Lower leg skin (tissue), 3 donors: ENCODE results near the gene F13B.

ENCODE experiments used
- CTCF ChIP-seq, 3 donors: fragments of 450-650 bp; IDR thresholded peaks; one replicate each; pipeline ENCODE4 v1.5.1; 2016; ENCODE audit warnings: antibody characterized with exemption in 3 of 3, mild to moderate bottlenecking in 3 of 3, moderate library complexity in 2 of 3
- POLR2A ChIP-seq, 2 donors: fragments of 450-650 bp; IDR thresholded peaks; one replicate each; pipeline ENCODE4 v1.6.1; 2016 to 2017; ENCODE audit warnings: antibody characterized with exemption in 2 of 2, mild to moderate bottlenecking in 1 of 2, moderate library complexity in 1 of 2

- TF ChIP-seq CTCF (IDR thresholded peaks at IDR 0.05) (no peak), POLR2A (IDR thresholded peaks at IDR 0.05) (no peak)
Observed at GRCh38 chr1:197116156-197116555, 49.1 kb upstream of the F13B start.
